Measurements from ENCODE around the gene MT1H.
"Not testable (repeated sequence)": the region's sequence is repeated elsewhere in the genome, so short reads cannot be mapped to it uniquely, and the experiment has no call there.

The MT1H gene

DNA sequence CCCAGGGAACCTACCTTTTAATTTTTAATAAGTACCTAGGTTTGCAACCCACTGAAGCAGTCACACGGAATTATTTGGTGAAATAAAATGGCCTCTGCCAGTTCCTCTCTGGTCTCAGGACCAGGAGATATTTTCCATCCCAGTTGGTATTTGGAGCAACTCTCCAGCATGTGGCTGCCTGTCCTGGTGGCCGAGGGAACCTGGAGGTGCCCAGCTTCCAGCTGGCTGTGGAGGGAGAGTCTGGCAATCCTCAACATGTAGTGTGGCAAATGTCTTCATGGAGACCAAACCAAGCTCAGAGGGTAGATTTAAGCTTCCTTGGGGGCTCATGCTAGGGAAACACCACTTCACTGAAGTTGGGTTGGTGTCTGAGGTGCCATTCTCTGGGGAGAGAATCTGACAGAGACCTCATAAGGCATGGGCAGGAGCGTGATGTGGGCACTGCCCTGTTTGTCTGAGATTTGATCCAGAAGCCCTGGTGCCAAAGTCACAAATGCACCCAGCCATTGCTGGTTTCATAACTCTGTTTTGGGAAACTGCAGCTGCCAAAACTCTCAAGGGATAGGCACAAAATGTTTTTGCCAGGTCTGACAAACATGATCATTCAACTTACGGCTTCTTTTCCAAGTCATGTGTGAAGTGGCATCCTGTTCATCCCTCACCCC is 15.4 kb downstream of the MT1H start:
- no peak for DNase-seq

DNA sequence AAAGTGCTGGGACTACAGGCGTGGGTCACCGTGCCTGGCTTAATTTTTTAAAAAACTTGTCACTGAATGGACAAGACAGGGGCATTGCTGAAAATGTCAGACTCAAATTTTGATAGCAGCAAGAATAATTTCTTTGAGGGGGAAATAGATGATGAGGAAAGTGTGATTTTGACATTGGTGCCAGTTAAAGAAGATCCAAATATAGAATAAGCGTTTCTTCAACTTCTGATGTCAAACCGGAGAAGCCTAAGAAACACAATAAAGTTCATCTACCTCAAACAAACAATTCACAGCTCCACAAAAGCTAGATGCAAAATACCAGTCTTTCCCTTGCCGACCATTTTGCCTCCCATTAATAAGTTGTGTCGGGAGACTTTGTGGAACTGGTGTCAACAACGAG is 17.1 kb downstream of the MT1H start:
- no peak for DNase-seq

DNA sequence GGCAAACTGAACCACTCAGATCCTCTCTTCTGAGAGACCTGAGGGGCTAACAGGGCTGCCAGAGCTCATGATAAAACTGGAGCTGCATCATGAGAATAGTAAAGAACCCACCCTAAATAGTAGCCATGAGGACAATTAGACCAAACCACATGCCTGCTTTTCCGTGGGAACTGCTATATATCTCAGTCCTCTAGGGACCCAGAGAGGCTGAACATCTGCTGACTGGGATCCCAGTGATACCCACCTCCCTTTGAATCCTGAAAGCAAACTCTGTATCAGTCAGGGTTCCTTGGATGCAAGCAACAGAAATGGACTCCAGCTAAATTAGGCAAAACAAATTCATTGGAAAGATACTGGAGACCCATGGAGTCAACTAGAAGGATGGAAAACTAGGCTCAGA is 19.1 kb downstream of the MT1H start:
- no peak for DNase-seq

DNA sequence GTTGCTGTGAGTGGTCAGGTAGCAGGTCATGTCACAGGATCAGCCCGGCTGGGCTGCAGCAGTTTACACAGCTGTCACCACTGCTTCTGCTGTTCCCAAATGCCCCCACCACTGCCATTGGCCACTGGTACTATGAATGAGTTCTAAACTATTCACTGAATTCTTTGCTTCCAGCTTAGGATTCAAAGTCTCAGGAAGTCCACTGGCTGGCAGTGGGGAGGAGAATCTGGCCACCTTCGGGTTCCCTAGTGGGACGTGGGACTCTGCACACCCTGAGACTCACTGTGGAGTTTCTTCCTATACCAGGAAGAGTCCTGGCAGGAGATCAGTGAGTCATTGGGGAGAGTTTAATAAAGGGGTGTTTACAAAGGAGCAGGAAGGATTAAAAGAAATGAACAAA is 19.6 kb downstream of the MT1H start:
- DNase-seq: no peak

GRCh38 chr16:56690420-56691122 is 21.0 kb downstream of the MT1H start:
- no peak for DNase-seq

GRCh38 chr16:56691885-56692284 is 22.3 kb downstream of the MT1H start:
- no peak for DNase-seq

- DNase-seq: no peak
Observed at GRCh38 chr16:56695246-56695645, 25.6 kb downstream of the MT1H start.

GRCh38 chr16:56697456-56698155 is 28.0 kb downstream of the MT1H start:
- DNase-seq: no peak

DNA sequence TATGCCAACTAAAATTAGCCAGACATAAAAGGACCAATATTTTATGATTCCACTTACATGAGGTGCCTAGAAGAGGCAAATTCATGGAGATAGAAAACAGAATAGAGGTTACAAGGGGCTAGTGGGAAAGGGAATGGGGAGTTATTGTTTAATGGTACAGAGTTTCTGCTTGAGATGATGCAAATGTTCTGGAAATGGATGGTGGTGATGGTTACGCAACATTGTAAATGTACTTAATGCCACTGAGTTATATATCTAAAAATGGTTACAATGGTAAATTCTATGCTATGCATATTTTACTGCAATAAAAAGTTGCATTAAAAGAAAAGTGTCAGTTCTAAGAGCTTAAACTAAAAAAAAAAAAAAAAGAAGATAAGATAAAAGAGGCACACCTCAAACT is 30.6 kb downstream of the MT1H start:
- no peak for DNase-seq

DNA sequence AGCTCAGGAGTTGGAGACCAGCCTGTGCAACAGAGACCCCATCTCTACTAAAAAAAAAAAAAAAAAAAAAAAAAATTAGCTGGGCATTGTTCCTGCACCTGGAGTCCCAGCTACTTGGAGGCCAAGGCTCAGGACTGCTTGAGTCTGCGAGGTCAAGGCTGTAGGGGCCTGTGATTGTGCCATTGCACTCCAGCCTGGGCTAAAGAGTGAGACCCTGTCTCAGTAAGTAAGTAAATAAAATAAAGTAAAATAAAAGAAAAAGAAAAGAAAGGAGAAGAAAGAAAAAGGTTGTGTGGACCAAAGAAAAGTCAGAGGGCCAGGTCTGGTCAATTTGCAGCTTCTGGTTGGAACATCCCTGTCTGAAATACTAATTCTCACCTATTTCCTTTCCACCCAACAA is 31.0 kb downstream of the MT1H start:
- DNase-seq: no peak

DNA sequence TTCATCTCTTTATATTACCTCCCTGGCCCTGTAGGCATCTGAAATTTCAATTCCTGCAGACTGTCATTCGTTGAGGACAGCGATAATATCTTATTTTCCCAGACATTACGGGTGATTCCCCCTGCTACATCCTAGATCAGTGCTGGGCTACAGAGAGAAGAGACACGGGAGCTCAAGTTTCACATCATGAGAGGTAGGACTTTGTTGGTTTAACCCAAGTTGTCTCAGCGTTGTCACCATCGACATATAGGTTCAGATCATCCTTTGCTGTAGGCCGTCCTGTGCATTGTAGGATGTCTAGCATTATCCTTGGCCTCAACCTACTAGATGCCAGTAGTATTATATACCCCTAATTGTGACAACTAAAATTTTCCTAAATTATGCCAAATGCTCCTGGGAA is 31.9 kb downstream of the MT1H start:
- no peak for DNase-seq

GRCh38 chr16:56702836-56703235 is 33.2 kb downstream of the MT1H start:
- DNase-seq: no peak

DNA sequence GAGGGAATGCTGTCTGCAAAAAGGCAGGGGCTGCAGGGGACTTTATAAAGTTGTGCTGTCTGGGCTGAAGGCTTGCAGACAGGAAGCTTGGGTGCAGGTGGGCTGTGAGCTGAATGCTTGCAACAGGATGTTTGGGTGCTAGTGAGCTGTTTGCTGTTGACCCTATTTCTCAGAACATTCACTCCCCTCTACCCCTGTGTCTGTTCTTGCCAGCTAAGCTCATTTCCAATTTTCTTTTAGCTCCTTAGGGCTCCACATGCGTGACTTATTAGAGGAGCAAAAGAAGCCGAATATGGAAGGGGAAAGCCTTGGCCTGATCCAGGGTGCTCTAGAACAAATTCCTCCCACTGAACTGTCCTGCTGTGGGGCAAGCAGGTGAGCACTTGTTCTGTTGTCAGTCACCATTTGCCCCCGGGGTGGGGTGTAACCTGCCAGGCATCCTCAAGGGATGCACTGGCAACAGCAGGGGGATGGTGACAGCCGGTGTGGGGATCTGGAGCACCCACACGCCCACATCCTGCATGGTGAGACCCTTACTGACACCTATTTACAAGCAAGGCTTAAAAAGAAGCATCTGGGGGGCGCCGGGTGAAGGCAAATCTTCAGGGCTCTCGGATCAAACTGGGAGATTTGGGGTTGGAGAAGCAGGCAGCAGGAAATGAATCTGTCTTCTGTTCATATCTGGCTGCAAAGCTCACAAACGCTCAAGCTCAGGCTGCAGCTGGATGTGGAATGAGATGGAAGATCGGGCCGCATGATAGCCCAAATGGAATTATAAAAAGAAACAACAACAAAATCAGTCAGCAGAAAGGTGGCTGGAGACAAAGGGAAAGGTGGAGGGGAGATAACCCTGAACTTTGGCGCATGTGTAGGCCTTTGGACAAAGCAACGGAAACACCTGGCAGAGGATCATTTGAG is 39.2 kb downstream of the MT1H start:
- peak; percentile 21 for DNase-seq

- no peak for DNase-seq
Observed at GRCh38 chr16:56709443-56710040, 39.9 kb downstream of the MT1H start.

- DNase-seq: no peak
Observed at GRCh38 chr16:56710181-56710737, 40.6 kb downstream of the MT1H start.

- no peak for DNase-seq
Observed at GRCh38 chr16:56711862-56712261, 42.2 kb downstream of the MT1H start.

- DNase-seq: no peak
Observed at GRCh38 chr16:56713794-56714193, 44.2 kb downstream of the MT1H start.

- DNase-seq: no peak
Observed at GRCh38 chr16:56715126-56715525, 45.5 kb downstream of the MT1H start.

- DNase-seq: no peak
Observed at GRCh38 chr16:56716761-56717160, 47.1 kb downstream of the MT1H start.

DNA sequence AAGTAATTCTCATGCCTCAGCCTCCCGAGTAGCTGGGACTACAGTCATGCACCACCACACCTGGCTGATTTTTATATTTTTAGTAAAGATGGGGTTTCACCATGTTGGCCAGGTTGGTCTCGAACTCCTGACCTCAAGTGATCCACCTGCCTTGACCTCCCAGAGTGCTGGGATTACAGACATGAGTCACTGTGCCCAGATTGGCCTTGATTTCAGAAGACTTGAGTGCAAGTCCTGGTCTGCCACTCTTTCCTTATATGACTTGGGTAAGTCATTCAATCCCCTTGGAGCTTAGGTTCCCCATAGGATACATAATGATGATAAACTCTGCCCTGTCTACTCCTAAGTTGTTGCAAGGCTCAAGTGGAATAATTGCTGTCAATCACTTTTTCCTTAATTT is 47.9 kb downstream of the MT1H start:
- not testable (repeated sequence) for DNase-seq

All from central memory CD4-positive, alpha-beta T cell (primary cell).